ENCODE data around the gene CAPG. TPM values are rescaled to one million over a fixed set of nuclear protein-coding genes. Genes with fewer than 3 reads are reported as not detected.
"Not testable (repeated sequence)": the region's sequence is repeated elsewhere in the genome, so short reads cannot be mapped to it uniquely, and the experiment has no call there.

The CAPG gene
- total RNA-seq, 1 donor from 2014 or later = 146 TPM

GRCh38 chr2:85423525-85423924 is 13.4 kb upstream of the CAPG start:
- intact Hi-C loops (cut with micrococcal nuclease) = no loop called here
- no peaks in the 10 kb centered on the region for H3K36me3 Mint-ChIP-seq (ENCODE audit: low read depth)
- H3K4me3 Mint-ChIP-seq (ENCODE audit: low read depth) = no peak overlapping the region
- H3K27me3 Mint-ChIP-seq (ENCODE audit: low read depth) = no peaks in the 10 kb centered on the region
- no peaks in the 10 kb centered on the region for H3K9me3 Mint-ChIP-seq
- H3K27ac Mint-ChIP-seq = no peak overlapping the region
- DNase-seq (ENCODE audit: low spot score) = no peak
- H3K4me1 Mint-ChIP-seq (ENCODE audit: low read depth) = peaks cover 24% of the 10 kb centered on the region

GRCh38 chr2:85422072-85422457 is 11.9 kb upstream of the CAPG start:
- H3K36me3 Mint-ChIP-seq (ENCODE audit: low read depth) = no peaks in the 10 kb centered on the region
- peaks cover 25% of the 10 kb centered on the region for H3K4me1 Mint-ChIP-seq (ENCODE audit: low read depth)
- no peak overlapping the region for H3K27ac Mint-ChIP-seq

GRCh38 chr2:85421260-85422071 is 11.3 kb upstream of the CAPG start:
- no peak for DNase-seq (ENCODE audit: low spot score)
- Mint-ChIP-seq H3K4me3 (ENCODE audit: low read depth) (no peak overlapping the region), H3K27me3 (ENCODE audit: low read depth) (no peaks in the 10 kb centered on the region), H3K27ac (peak overlapping the region; percentile 86), H3K36me3 (ENCODE audit: low read depth) (no peaks in the 10 kb centered on the region), H3K4me1 (ENCODE audit: low read depth) (peaks cover 25% of the 10 kb centered on the region), H3K9me3 (no peaks in the 10 kb centered on the region)
- intact Hi-C loops (cut with micrococcal nuclease) = loop anchor here (2.0 kb wide), 2 partner anchors 17 to 139 kb away; partner anchors contain the start of gene GGCX

More at GRCh38 chr2:85422072-85422457, 11.9 kb upstream of the CAPG start:
- intact Hi-C loops (cut with micrococcal nuclease) = no loop called here
- DNase-seq (ENCODE audit: low spot score) = no peak
- Mint-ChIP-seq H3K9me3 (no peaks in the 10 kb centered on the region), H3K27me3 (ENCODE audit: low read depth) (no peaks in the 10 kb centered on the region), H3K4me3 (ENCODE audit: low read depth) (no peak overlapping the region)

- H3K27me3 Mint-ChIP-seq (ENCODE audit: low read depth) = no peaks in the 10 kb centered on the region
- peak overlapping the region; percentile 70 for H3K4me3 Mint-ChIP-seq (ENCODE audit: low read depth)
- H3K27ac Mint-ChIP-seq = peak overlapping the region; percentile 86
- peak; percentile 85 for DNase-seq (ENCODE audit: low spot score)
- peaks cover 25% of the 10 kb centered on the region for H3K4me1 Mint-ChIP-seq (ENCODE audit: low read depth)
- no peaks in the 10 kb centered on the region for H3K9me3 Mint-ChIP-seq
- H3K36me3 Mint-ChIP-seq (ENCODE audit: low read depth) = no peaks in the 10 kb centered on the region
- intact Hi-C loops (cut with micrococcal nuclease) = loop anchor here (1.0 to 2.0 kb wide), 3 partner anchors 18 to 140 kb away; partner anchors contain the start of gene GGCX
These were observed 10.5 kb upstream of the CAPG start for GRCh38 chr2:85420536-85421259.

GRCh38 chr2:85419009-85419675 is 9.0 kb upstream of the CAPG start:
- Mint-ChIP-seq H3K4me1 (ENCODE audit: low read depth) (peaks cover 37% of the 10 kb centered on the region), H3K27ac (peak overlapping the region; percentile 98), H3K4me3 (ENCODE audit: low read depth) (peak overlapping the region; percentile 97), H3K36me3 (ENCODE audit: low read depth) (no peaks in the 10 kb centered on the region), H3K27me3 (ENCODE audit: low read depth) (no peaks in the 10 kb centered on the region), H3K9me3 (no peaks in the 10 kb centered on the region)
- intact Hi-C loops (cut with micrococcal nuclease) = loop anchor here (5.0 kb wide), 2 partner anchors 178 to 193 kb away; partner anchors contain the start of genes C2orf68 and RNF181
- no peak for DNase-seq (ENCODE audit: low spot score)

GRCh38 chr2:85418132-85419008 is 8.2 kb upstream of the CAPG start, which contains the start of gene SH2D6:
Gene SH2D6 (plus strand): TSS chr2:85418714. CDS start chr2:85429466, 10,752 bp downstream.
- H3K36me3 Mint-ChIP-seq (ENCODE audit: low read depth) = no peaks in the 10 kb centered on the region
- peak; percentile 76 for DNase-seq (ENCODE audit: low spot score)
- intact Hi-C loops (cut with micrococcal nuclease) = loop anchor here (1.0 to 5.0 kb wide), 4 partner anchors 64 to 194 kb away; partner anchors contain the start of genes C2orf68, ELMOD3, MAT2A and RETSAT
- no peaks in the 10 kb centered on the region for H3K27me3 Mint-ChIP-seq (ENCODE audit: low read depth)
- peaks cover 40% of the 10 kb centered on the region for H3K4me1 Mint-ChIP-seq (ENCODE audit: low read depth)
- no peaks in the 10 kb centered on the region for H3K9me3 Mint-ChIP-seq
- H3K27ac Mint-ChIP-seq = peak within 1 kb of the TSS; percentile 98
- peak within 1 kb of the TSS; percentile 97 for H3K4me3 Mint-ChIP-seq (ENCODE audit: low read depth)

GRCh38 chr2:85415980-85416650 is 5.9 kb upstream of the CAPG start:
- no peaks in the 10 kb centered on the region for H3K9me3 Mint-ChIP-seq
- H3K27me3 Mint-ChIP-seq (ENCODE audit: low read depth) = no peaks in the 10 kb centered on the region
- H3K4me3 Mint-ChIP-seq (ENCODE audit: low read depth) = no peak overlapping the region
- peaks cover 44% of the 10 kb centered on the region for H3K4me1 Mint-ChIP-seq (ENCODE audit: low read depth)
- DNase-seq (ENCODE audit: low spot score) = no peak
- intact Hi-C loops (cut with micrococcal nuclease) = loop anchor here (5.0 kb wide), 2 partner anchors 181 to 196 kb away; partner anchors contain the start of genes C2orf68 and RNF181
- peak overlapping the region; percentile 29 for H3K27ac Mint-ChIP-seq
- no peaks in the 10 kb centered on the region for H3K36me3 Mint-ChIP-seq (ENCODE audit: low read depth)

GRCh38 chr2:85414761-85415553 is 4.8 kb upstream of the CAPG start:
- intact Hi-C loops (cut with micrococcal nuclease) = loop anchor here (5.0 kb wide), 2 partner anchors 182 to 197 kb away; partner anchors contain the start of genes C2orf68 and RNF181
- H3K27ac Mint-ChIP-seq = peak overlapping the region; percentile 42
- peak overlapping the region; percentile 1 for H3K4me3 Mint-ChIP-seq (ENCODE audit: low read depth)
- DNase-seq (ENCODE audit: low spot score) = no peak
- H3K9me3 Mint-ChIP-seq = no peaks in the 10 kb centered on the region
- H3K4me1 Mint-ChIP-seq (ENCODE audit: low read depth) = peaks cover 45% of the 10 kb centered on the region
- H3K36me3 Mint-ChIP-seq (ENCODE audit: low read depth) = no peaks in the 10 kb centered on the region
- no peaks in the 10 kb centered on the region for H3K27me3 Mint-ChIP-seq (ENCODE audit: low read depth)

GRCh38 chr2:85414421-85414759 is 4.2 kb upstream of the CAPG start:
- H3K27me3 Mint-ChIP-seq (ENCODE audit: low read depth); H3K9me3 Mint-ChIP-seq; DNase-seq (ENCODE audit: low spot score); H3K36me3 Mint-ChIP-seq (ENCODE audit: low read depth); intact Hi-C loops (cut with micrococcal nuclease): not testable (repeated sequence)
- Mint-ChIP-seq H3K4me3 (ENCODE audit: low read depth) (peak overlapping the region; percentile 1), H3K4me1 (ENCODE audit: low read depth) (peaks cover 46% of the 10 kb centered on the region), H3K27ac (peak overlapping the region; percentile 25)

- H3K4me1 Mint-ChIP-seq (ENCODE audit: low read depth) = peaks cover 44% of the 10 kb centered on the region
These were observed 3.6 kb upstream of the CAPG start for GRCh38 chr2:85413592-85414420.

More at GRCh38 chr2:85413592-85414420, 3.6 kb upstream of the CAPG start:
- no peak for DNase-seq (ENCODE audit: low spot score)
- intact Hi-C loops (cut with micrococcal nuclease) = no loop called here
- Mint-ChIP-seq H3K9me3 (no peaks in the 10 kb centered on the region), H3K27me3 (ENCODE audit: low read depth) (no peaks in the 10 kb centered on the region), H3K36me3 (ENCODE audit: low read depth) (no peaks in the 10 kb centered on the region), H3K27ac (peak overlapping the region; percentile 62), H3K4me3 (ENCODE audit: low read depth) (peak overlapping the region; percentile 85)

Data from activated T-helper 2 cell treated with anti-CD3 and anti-CD28 coated beads, Interferon-gamma antibody, Interleukin-2, Interleukin-4, amounts not matched to agents 10 μg/mL and 5 μg/mL and 100 μg/mL, durations not matched to agents 14 hours and 24 hours and 36 hours (primary cell).